Activated CD8-positive, alpha-beta memory T cell treated with anti-CD3 and anti-CD28 coated beads for 36 hours (primary cell): Measurements from ENCODE around the gene B2M. TPM values are rescaled to one million over a fixed set of nuclear protein-coding genes. Genes with fewer than 3 reads are reported as not detected.

Experiments
- total RNA-seq, 2 experiments: library from RNA; stranded (reverse); gene quantifications; one replicate each; pipeline ENCODE4 v1.2.3, GENCODE V29; 2021

The B2M gene
- total RNA-seq, 2 experiments from 2014 or later = 3,574 to 3,763 TPM

Other genes starting within 250 kb of the B2M start
- gene EIF3J, start 174.4 kb upstream of the B2M start, total RNA-seq = 100 to 1,000 TPM; 174 to 176 TPM
- 10 to 100 TPM; 53.7 to 56.0 TPM for gene SPG11, start 47.9 kb upstream of the B2M start, total RNA-seq
- gene PATL2, start 194 bp upstream of the B2M start, total RNA-seq = 1 to 10 TPM; 4.8 to 5.4 TPM
- gene TRIM69, start 25.0 kb downstream of the B2M start, total RNA-seq = 10 to 100 TPM; 60.9 to 62.5 TPM
- gene TERB2, start 245.2 kb downstream of the B2M start, total RNA-seq = not detected